Colonic mucosa (tissue), 4 donors: ENCODE measurements around the gene FURIN. TPM values are rescaled to one million over a fixed set of nuclear protein-coding genes. Genes with fewer than 3 reads are reported as not detected.

Experiments used
- DNase-seq: peaks from one replicate; pipeline ENCODE4 v3.0.0-alpha.2; 2020
- H3K27ac ChIP-seq: fragments of 200-600 bp; one replicate; pipeline ENCODE4 v1.8.0; 2021
- H3K27me3 ChIP-seq: fragments of 200-600 bp; one replicate; pipeline ENCODE4 v1.8.0; 2021
- H3K36me3 ChIP-seq: fragments of 200-600 bp; one replicate; pipeline ENCODE4 v1.8.0; 2021
- H3K4me1 ChIP-seq: fragments of 200-600 bp; one replicate; pipeline ENCODE4 v1.8.0; 2021; ENCODE audit warnings: mild to moderate bottlenecking
- H3K4me3 ChIP-seq: fragments of 200-600 bp; one replicate; pipeline ENCODE4 v1.8.0; 2021
- H3K9ac ChIP-seq, 2 donors: one replicate each; pipeline ENCODE4 v1.7.0; 2013; ENCODE audit warnings: control low read depth in 2 of 2, low read depth in 2 of 2, low read length in 2 of 2
- H3K9me3 ChIP-seq: fragments of 200-600 bp; one replicate; pipeline ENCODE4 v1.8.0; 2021
- intact Hi-C: fragments of 100-400 bp; cut with DNase I; formaldehyde crosslinking; loops from one replicate; pipeline ENCODE4 v1.14.1; 2022
- total RNA-seq, 2 donors: library from RNA; stranded (reverse); fragmentation: NEBNext Ultra II Directional in 1 of 2; extraction: Animal tissue kit (Norgen Biotek cat#: 25700) in 1 of 2; gene quantifications; one replicate each; pipeline ENCODE4 v1.2.1, GENCODE V29; 2021
- TF ChIP-seq, protein P1 (sequence below): fragments of 200-600 bp; IDR thresholded peaks from one replicate; pipeline ENCODE4 v1.8.0; 2022; ENCODE audit warnings: antibody characterized with exemption, mild to moderate bottlenecking
- donor health status: healthy.
- donor health status: DM: no; HTN: no; CAD: no.
- donor health status: DM: no; HTN: no; CAD: no.

FURIN gene
- total RNA-seq, 2 donors from 2014 or later, result 72.3 to 82.5 TPM

- Histone ChIP-seq H3K9ac (no peak overlapping the region), H3K36me3 (no peaks in the 10 kb centered on the region), H3K27me3 (no peaks in the 10 kb centered on the region), H3K4me3 (no peak overlapping the region), H3K9me3 (no peaks in the 10 kb centered on the region), H3K4me1 (peaks cover 4% of the 10 kb centered on the region), H3K27ac (no peak overlapping the region)
- no peak for DNase-seq
- TF ChIP-seq, protein P1, sequence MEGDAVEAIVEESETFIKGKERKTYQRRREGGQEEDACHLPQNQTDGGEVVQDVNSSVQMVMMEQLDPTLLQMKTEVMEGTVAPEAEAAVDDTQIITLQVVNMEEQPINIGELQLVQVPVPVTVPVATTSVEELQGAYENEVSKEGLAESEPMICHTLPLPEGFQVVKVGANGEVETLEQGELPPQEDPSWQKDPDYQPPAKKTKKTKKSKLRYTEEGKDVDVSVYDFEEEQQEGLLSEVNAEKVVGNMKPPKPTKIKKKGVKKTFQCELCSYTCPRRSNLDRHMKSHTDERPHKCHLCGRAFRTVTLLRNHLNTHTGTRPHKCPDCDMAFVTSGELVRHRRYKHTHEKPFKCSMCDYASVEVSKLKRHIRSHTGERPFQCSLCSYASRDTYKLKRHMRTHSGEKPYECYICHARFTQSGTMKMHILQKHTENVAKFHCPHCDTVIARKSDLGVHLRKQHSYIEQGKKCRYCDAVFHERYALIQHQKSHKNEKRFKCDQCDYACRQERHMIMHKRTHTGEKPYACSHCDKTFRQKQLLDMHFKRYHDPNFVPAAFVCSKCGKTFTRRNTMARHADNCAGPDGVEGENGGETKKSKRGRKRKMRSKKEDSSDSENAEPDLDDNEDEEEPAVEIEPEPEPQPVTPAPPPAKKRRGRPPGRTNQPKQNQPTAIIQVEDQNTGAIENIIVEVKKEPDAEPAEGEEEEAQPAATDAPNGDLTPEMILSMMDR, result no peak
- intact Hi-C loops, result no loop called here
Measured at GRCh38 chr15:90862487-90862886, 5.9 kb upstream of the FURIN start.

GRCh38 chr15:90862964-90863778 is 5.2 kb upstream of the FURIN start:
- no peaks in the 10 kb centered on the region for H3K36me3 ChIP-seq
- H3K9me3 ChIP-seq, result no peaks in the 10 kb centered on the region
- TF ChIP-seq, protein P1, result no peak
- no peak overlapping the region for H3K27ac ChIP-seq
- H3K27me3 ChIP-seq, result no peaks in the 10 kb centered on the region
- DNase-seq, result no peak
- no peak overlapping the region for H3K4me3 ChIP-seq
- no peak overlapping the region for H3K9ac ChIP-seq
- intact Hi-C loops, result no loop called here
- peaks cover 4% of the 10 kb centered on the region for H3K4me1 ChIP-seq

GRCh38 chr15:90863987-90864386 is 4.4 kb upstream of the FURIN start:
- intact Hi-C loops, result no loop called here
- DNase-seq, result no peak
- Histone ChIP-seq H3K27ac (no peak overlapping the region), H3K4me1 (peaks cover 7% of the 10 kb centered on the region), H3K9me3 (no peaks in the 10 kb centered on the region), H3K9ac (no peak overlapping the region), H3K4me3 (no peak overlapping the region), H3K27me3 (no peaks in the 10 kb centered on the region), H3K36me3 (no peaks in the 10 kb centered on the region)
- TF ChIP-seq, protein P1, result no peak

DNA sequence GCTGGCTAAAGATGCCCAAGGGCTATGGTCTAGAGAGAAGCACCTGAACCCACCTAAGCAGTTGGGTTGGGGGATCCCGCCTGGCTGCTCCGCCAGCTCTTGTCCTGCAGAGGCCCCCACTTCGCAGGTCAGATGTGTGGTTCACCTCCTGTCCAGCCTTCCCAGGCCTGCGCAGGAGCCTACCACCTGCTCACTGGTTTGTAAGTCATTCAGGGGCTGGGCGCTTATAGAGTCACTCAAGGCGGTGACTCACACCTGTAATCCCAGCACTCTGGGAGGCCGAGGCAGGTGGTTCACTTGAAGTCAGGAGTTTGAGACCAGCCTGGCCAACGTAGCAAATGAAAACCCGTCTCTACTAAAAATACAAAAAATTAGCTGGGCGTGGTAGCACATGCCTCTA is 3.9 kb upstream of the FURIN start:
- Histone ChIP-seq H3K36me3 (no peaks in the 10 kb centered on the region), H3K9me3 (no peaks in the 10 kb centered on the region), H3K9ac (no peak overlapping the region), H3K4me3 (no peak overlapping the region), H3K27ac (no peak overlapping the region), H3K4me1 (peaks cover 13% of the 10 kb centered on the region), H3K27me3 (no peaks in the 10 kb centered on the region)
- intact Hi-C loops, result no loop called here
- TF ChIP-seq, protein P1, result no peak
- DNase-seq, result no peak

DNA sequence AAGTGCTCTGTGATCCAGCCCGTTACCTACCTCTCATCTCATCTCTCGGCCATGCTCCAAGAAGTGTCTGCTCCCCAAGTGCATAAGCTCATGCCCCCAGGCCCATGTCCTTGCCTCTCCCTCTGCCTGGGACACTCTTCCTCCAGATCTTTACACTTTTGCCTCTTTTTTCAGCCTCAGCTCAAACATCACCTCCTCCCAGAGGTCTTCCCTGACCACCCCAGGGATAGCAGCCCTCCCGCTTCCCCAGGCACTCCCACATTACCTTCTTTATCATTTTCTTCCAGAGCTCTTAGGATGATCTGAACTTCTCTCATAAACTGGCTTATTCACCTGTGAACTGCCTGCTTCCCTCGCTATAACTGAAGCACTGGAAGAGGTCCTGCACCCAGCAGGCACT is 2.7 kb upstream of the FURIN start:
- Histone ChIP-seq H3K27ac (no peak overlapping the region), H3K9ac (no peak overlapping the region), H3K27me3 (no peaks in the 10 kb centered on the region), H3K9me3 (no peaks in the 10 kb centered on the region), H3K4me1 (peaks cover 24% of the 10 kb centered on the region), H3K4me3 (no peak overlapping the region), H3K36me3 (no peaks in the 10 kb centered on the region)
- no peak for DNase-seq
- intact Hi-C loops, result no loop called here
- TF ChIP-seq, protein P1, result no peak
